Activated CD4-positive, alpha-beta memory T cell treated with anti-CD3 and anti-CD28 coated beads, Interleukin-2, amount 10 ng/mL, durations not matched to agents 7 days and 5 days (primary cell): ENCODE measurements around the gene RASGRF1. TPM values are rescaled to one million over a fixed set of nuclear protein-coding genes. Genes with fewer than 3 reads are reported as not detected.

Source experiments
- CTCF ChIA-PET: fragments of 350-600 bp; sonication (Branson Sonifier 250); formaldehyde crosslinking; loops from one replicate; lab custom pipeline; 2021; ENCODE audit warnings: antibody characterized with exemption, inconsistent platforms; lab: Charles Lee
- POLR2A ChIA-PET: fragments of 350-600 bp; sonication (Branson Sonifier 250); formaldehyde crosslinking; loops from one replicate; lab custom pipeline; 2021; ENCODE audit warnings: antibody characterized with exemption; lab: Charles Lee
- DNase-seq: peaks from one replicate; pipeline ENCODE4 v3.0.0-alpha.2; 2020
- H3K27ac Mint-ChIP-seq: one replicate; pipeline ENCODE4 v1.8.0; 2021; ENCODE audit warnings: mild to moderate bottlenecking, mixed read lengths
- H3K27me3 Mint-ChIP-seq: one replicate; pipeline ENCODE4 v1.8.0; 2021; ENCODE audit warnings: mixed read lengths
- H3K36me3 Mint-ChIP-seq: one replicate; pipeline ENCODE4 v1.8.0; 2021; ENCODE audit warnings: low read depth, mixed read lengths
- H3K4me1 Mint-ChIP-seq: one replicate; pipeline ENCODE4 v1.8.0; 2021; ENCODE audit warnings: mixed read lengths
- H3K4me3 Mint-ChIP-seq: one replicate; pipeline ENCODE4 v1.8.0; 2021; ENCODE audit warnings: mild to moderate bottlenecking, mixed read lengths
- H3K9me3 Mint-ChIP-seq: one replicate; pipeline ENCODE4 v1.8.0; 2021; ENCODE audit warnings: mixed read lengths
- total RNA-seq, 2 experiments: library from RNA; stranded (reverse); gene quantifications; one replicate each; pipeline ENCODE4 v1.2.3, GENCODE V29; 2021

Gene RASGRF1
- total RNA-seq, 2 experiments from 2014 or later: not detected

DNA sequence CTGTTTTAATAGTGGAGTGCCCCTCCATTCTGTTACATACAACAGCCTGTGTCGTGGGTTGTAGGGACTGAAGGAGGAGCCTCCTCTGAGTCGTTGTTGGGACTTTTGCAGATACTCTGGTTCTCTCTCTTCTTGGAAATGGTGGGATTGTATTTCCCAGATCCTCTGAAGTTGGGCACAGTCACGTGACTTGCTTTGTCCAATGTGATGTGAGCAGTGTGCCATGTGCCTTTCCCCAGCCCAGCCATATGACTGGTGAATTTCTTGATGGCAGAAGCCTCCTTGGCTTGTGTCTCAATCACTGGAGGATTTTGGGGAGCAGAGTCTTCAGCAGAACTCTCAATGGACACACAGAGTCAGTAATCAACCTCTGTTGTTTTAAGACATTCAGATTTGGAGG is 36.2 kb downstream of the RASGRF1 start:
- no peak overlapping the region for H3K4me3 Mint-ChIP-seq
- H3K27me3 Mint-ChIP-seq: peaks cover 7% of the 10 kb centered on the region
- ChIA-PET CTCF (no interaction called here), POLR2A (no interaction called here)
- no peaks in the 10 kb centered on the region for H3K36me3 Mint-ChIP-seq
- no peaks in the 10 kb centered on the region for H3K9me3 Mint-ChIP-seq
- H3K4me1 Mint-ChIP-seq: no peaks in the 10 kb centered on the region
- no peak overlapping the region for H3K27ac Mint-ChIP-seq
- no peak for DNase-seq

DNA sequence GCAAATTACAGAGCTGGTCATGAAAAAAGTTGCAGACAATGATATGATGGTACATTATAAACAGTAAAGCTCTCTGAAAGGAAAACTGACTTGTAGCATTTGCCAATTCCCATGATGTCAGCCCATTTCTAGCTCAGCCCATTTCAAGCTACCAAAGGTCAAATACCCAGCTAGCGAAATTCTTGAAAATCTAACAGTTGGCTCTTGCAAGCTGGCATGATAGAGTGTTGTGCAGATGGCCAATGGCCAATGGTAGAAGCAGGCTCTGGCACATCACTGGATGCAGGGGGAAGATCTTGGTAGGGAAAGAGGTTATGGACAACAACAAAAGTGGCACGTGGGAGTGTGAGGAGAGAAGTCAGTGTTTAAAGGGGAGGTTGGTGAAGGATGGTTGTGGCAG is 36.7 kb downstream of the RASGRF1 start:
- Mint-ChIP-seq H3K9me3 (no peaks in the 10 kb centered on the region), H3K4me3 (no peak overlapping the region), H3K4me1 (no peaks in the 10 kb centered on the region), H3K27me3 (peaks cover 7% of the 10 kb centered on the region), H3K27ac (no peak overlapping the region), H3K36me3 (no peaks in the 10 kb centered on the region)
- no peak for DNase-seq
- POLR2A ChIA-PET: no interaction called here
- CTCF ChIA-PET: no interaction called here

DNA sequence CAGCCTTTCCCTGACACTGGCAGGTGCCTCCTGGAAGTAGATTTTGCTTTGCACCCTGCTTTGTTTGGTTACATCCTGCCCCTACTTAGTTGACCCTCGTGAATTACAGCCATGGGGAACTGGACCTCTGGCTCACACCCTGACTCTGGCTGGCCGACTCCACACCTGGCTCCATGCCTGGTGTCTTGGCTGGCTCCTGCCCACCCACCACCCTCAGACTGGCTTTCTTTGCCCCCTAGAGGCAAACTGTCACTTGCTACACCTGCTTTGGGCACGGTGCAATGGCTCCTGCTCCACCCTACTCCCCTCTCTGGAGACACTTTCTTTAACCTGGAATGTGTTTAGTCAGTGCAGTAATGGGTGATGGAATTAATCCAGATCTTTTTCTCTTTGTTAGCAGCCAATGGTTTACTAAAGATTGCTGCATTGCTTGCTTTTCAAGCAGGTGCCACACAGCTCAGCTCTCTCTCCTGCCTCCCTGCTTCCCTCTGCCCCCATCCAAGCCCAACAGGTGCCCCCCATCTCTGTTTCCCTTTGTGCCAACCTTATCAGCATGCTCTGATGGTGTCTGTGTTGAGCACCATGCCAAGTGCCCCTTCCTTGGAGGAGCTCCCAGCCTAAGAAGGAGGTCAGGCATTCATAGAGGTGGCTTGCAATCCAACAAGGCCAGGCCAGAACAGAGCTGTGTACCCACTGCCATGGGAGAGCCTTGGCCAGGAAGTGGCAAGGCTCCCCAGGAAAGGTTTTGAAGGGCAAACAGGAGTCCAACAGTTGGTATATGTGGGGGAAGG is 38.4 kb downstream of the RASGRF1 start:
- POLR2A ChIA-PET: no interaction called here

DNA sequence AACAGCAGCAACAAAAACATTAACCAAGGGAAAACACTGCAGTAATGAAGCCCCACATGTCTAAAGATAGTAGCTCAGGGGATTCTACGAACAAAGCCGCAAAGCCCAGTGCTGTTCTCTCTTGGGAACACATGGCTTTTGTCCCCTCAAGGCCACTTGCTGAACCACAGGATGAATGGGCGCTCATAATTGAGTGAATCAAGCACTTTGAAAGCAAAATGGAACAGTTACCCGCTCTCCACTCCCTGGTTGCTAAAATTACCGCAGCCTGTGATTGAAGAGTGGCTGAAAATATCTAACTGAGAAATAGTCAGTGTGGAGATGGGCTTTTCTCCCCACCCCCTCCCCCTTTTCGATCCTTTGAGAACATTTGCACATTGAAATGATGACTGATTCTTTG is 39.6 kb downstream of the RASGRF1 start:
- POLR2A ChIA-PET: no interaction called here
- Mint-ChIP-seq H3K4me3 (no peak overlapping the region), H3K27ac (no peak overlapping the region), H3K27me3 (peaks cover 7% of the 10 kb centered on the region), H3K36me3 (no peaks in the 10 kb centered on the region), H3K9me3 (no peaks in the 10 kb centered on the region), H3K4me1 (no peaks in the 10 kb centered on the region)
- no peak for DNase-seq
- CTCF ChIA-PET: no interaction called here

More for the DNA sequence above, 38.4 kb downstream of the RASGRF1 start:
- CTCF ChIA-PET: no interaction called here
- H3K4me1 Mint-ChIP-seq: no peaks in the 10 kb centered on the region
- no peaks in the 10 kb centered on the region for H3K36me3 Mint-ChIP-seq
- peaks cover 7% of the 10 kb centered on the region for H3K27me3 Mint-ChIP-seq
- no peak overlapping the region for H3K4me3 Mint-ChIP-seq
- H3K9me3 Mint-ChIP-seq: no peaks in the 10 kb centered on the region
- H3K27ac Mint-ChIP-seq: no peak overlapping the region
- DNase-seq: no peak

DNA sequence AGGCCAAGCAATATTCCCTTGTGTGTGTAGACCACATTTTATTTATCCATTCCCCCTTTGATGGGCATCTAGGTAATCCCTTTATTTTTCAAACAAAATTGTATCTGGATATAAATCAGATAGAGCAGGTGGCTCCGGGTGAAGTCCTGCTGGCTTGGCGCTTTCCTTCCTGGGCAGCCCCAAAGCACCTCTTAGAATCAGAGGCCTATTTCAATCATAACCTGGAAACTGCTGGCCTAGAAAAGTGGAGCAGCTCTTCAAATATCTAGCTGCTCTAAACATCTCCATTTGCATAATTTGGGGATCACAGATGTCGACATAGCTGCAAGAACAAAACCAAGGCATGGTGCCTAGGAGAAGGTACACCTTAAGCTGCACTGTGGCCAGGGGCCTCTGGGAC is 40.2 kb downstream of the RASGRF1 start:
- Mint-ChIP-seq H3K27me3 (peaks cover 8% of the 10 kb centered on the region), H3K36me3 (no peaks in the 10 kb centered on the region), H3K4me3 (no peak overlapping the region), H3K27ac (no peak overlapping the region), H3K4me1 (no peaks in the 10 kb centered on the region), H3K9me3 (no peaks in the 10 kb centered on the region)
- CTCF ChIA-PET: no interaction called here
- DNase-seq: no peak
- POLR2A ChIA-PET: no interaction called here

DNA sequence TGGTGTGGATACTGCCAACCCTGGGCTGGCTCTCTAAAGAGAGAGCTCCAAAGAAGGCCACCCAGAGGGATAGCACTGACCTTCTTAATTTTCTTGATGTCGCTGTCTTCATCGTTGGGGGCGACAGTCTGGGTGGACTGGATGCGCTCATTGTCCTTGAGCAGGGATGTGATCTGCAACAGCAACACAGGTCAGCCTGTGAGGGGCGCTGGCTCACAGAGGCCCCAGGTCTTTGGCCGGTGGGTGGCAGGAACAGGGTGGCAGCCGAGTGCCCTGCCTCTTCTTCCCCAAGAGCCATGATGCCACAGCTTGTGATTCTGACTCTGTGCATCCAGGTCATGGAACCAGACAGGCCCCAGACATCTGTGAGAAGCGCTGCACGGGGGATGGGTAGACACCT is 41.2 kb downstream of the RASGRF1 start:
- no peak overlapping the region for H3K27ac Mint-ChIP-seq
- no peak for DNase-seq
- H3K27me3 Mint-ChIP-seq: peaks cover 8% of the 10 kb centered on the region
- H3K4me1 Mint-ChIP-seq: no peaks in the 10 kb centered on the region
- H3K4me3 Mint-ChIP-seq: no peak overlapping the region
- POLR2A ChIA-PET: no interaction called here
- H3K36me3 Mint-ChIP-seq: no peaks in the 10 kb centered on the region
- CTCF ChIA-PET: no interaction called here
- no peaks in the 10 kb centered on the region for H3K9me3 Mint-ChIP-seq

DNA sequence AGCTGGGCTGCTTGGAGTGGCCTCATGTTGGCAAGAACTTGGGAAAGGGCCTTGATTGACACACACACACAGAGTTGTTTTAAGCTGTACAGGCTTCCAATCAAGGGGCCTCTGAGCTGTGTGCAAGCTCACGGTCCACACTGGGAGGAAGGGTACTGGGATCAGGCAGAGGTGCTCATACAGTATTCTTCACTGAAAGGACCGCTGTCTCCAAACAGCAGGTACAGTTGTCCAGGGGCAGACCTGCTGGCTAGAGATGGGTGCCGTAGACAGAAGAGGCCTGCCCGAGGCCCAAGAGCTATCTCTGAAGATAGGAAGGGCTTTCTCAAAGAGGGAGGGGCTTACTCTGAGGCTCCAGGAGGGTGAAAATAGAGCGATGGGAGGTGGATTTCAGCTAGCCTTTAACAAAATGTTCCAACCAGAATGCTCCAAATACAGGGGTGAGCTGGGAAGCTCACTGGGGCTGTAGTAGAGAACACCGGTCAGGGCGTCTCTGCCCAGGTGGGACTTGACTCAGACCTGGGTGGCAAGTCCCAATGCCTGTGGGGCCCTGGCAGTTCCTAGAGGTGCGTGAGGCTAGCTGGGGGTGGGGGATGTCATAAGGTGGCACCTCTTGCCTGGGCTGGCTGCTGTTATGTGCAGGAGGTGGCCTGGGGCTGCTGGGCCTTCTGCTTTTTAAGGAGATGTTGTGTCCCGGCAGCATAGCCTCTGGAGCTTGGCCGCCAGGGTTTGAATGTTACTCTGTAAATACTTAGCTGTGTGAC is 42.7 kb downstream of the RASGRF1 start:
- H3K4me3 Mint-ChIP-seq: no peak overlapping the region
- ChIA-PET CTCF (interaction anchor here (1.0 to 1.1 kb wide), 2 partner anchors 19 to 136 kb away, joined by 3 to 4 read pairs; no protein-coding TSS in a partner anchor), POLR2A (no interaction called here)
- no peak for DNase-seq
- no peak overlapping the region for H3K27ac Mint-ChIP-seq
- H3K36me3 Mint-ChIP-seq: no peaks in the 10 kb centered on the region
- peaks cover 2% of the 10 kb centered on the region for H3K9me3 Mint-ChIP-seq
- H3K4me1 Mint-ChIP-seq: no peaks in the 10 kb centered on the region
- H3K27me3 Mint-ChIP-seq: peaks cover 14% of the 10 kb centered on the region

DNA sequence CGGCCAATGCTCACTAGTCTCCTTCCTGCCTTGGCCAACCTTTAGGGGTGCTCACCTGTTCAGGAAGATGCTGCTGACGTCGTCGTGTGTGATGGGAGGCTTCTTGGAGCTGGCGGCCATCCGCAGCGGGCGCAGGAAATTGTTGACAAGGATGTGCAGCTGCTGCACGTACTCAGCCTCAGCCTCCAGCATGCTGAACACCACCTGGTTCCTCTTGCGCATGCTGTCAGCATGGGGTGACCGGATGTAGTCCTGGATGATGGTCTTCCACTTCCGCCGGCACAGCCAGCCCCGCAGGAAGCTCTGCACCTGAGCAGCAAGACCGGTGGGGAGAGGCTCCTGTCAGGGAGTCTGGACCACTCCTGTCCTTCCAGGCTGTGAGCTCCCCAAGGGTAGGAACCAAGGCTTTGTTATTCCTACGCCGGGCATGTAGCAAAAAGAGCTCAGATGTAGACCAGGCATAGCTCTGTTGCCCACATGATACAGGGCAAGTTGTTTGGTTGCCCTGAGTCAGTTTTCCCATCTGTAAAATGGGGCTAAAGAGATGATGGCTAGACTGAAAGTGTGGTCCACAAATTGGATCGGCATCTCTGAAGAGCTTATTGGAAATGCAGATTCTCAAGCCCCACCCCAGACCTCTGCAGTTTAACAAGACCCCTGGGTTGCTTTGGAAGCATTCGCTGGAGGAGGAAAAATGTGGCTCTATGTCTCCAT is 43.7 kb downstream of the RASGRF1 start:
- no peaks in the 10 kb centered on the region for H3K36me3 Mint-ChIP-seq
- peaks cover 2% of the 10 kb centered on the region for H3K9me3 Mint-ChIP-seq
- peaks cover 14% of the 10 kb centered on the region for H3K27me3 Mint-ChIP-seq
- CTCF ChIA-PET: no interaction called here
- no peak overlapping the region for H3K4me3 Mint-ChIP-seq
- no peak overlapping the region for H3K27ac Mint-ChIP-seq
- no peak for DNase-seq
- POLR2A ChIA-PET: no interaction called here
- H3K4me1 Mint-ChIP-seq: no peaks in the 10 kb centered on the region

DNA sequence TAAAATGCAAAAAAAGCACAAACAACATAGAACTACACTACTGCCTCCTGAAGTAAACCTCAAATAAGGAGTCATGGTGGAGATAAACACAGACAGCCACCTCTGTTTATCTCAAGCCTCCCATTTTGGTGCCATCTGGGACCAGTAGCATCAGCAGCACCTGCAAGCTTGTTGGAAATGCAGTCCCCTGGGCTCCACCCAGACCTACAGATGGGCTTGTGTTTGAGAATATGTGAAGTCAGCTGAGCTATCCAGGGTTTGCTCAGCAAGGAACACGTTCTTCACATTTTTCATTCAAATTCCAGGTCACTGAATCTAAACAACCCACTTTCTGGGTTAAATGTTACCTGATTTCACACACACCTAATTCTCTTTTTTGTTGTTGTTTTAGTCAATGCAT is 45.5 kb downstream of the RASGRF1 start:
- no peaks in the 10 kb centered on the region for H3K36me3 Mint-ChIP-seq

DNA sequence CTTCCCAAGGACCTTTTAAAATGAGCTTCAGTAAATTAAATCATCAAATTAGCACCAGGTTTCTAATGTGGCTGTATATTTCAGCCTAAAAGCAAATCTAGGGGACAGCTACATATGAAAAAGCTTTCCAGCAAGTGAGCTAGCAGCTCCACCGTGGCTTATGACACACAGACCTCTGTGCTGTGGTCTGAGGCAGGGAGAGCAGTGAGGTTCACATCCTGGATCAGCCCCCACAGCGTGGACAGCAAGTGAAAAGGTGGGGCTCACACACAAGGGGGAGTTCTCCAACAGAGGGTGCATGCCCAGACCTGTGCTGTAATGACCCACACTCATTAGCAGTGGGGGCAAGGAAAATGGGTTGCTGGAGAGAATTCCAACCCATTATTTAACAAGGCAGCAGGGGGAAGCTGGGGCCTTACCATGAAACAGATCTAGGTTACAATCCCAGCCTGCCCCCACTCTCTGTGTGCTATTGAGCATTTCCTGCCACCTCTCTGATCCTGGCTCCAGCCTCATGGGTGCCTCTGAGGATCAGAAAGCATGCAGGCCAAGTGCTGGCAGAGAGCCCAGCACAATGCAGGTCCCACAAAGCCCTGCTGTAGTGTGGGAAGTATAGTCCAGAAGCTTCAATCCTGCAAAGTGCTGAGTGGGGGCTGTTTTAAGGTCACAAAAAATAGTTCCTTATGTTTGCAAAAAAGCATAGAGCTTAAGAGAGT is 48.2 kb downstream of the RASGRF1 start:
- Mint-ChIP-seq H3K9me3 (peaks cover 2% of the 10 kb centered on the region), H3K4me1 (no peaks in the 10 kb centered on the region), H3K36me3 (no peaks in the 10 kb centered on the region), H3K27me3 (peaks cover 21% of the 10 kb centered on the region), H3K4me3 (no peak overlapping the region), H3K27ac (no peak overlapping the region)
- ChIA-PET CTCF (interaction anchor here (0.8 kb wide), 1 partner anchor 14 kb away, joined by 3 read pairs; no protein-coding TSS in a partner anchor), POLR2A (no interaction called here)
- no peak for DNase-seq

More for the DNA sequence above, 45.5 kb downstream of the RASGRF1 start:
- H3K9me3 Mint-ChIP-seq: peaks cover 2% of the 10 kb centered on the region
- no peaks in the 10 kb centered on the region for H3K4me1 Mint-ChIP-seq
- no peak overlapping the region for H3K27ac Mint-ChIP-seq
- H3K27me3 Mint-ChIP-seq: peaks cover 17% of the 10 kb centered on the region
- no peak overlapping the region for H3K4me3 Mint-ChIP-seq
- POLR2A ChIA-PET: no interaction called here
- CTCF ChIA-PET: interaction anchor here (1.4 kb wide), 1 partner anchor 139 kb away, joined by 4 read pairs; no protein-coding TSS in a partner anchor
- no peak for DNase-seq

DNA sequence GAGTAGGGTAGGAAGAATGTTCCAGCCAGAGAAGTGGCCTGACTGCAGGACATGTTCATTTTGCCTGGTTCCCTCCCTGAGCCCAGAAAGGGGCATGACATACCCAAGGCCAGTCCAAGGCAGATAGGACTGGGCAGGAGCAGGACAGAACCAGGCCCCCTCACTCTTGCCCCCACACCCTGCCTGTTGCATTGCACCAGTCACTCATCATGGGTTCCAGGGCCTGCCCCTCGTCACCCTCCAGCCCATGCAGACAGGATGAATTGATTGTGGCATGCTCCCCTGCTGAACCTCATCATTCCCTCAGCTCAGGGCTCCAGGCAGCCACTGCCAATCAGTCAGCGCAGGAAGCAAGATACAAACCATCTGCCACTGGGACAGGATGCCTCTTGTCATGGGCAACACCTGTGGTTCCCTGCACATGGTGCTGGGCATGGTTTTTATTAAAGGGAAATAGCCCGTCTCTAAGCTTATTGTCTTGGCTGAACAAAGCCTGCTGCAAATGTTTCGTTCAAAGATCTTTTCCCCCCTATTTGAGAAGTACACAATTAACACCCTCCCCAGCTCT is 48.9 kb downstream of the RASGRF1 start:
- Mint-ChIP-seq H3K36me3 (no peaks in the 10 kb centered on the region), H3K4me3 (no peak overlapping the region), H3K27me3 (peaks cover 25% of the 10 kb centered on the region), H3K27ac (no peak overlapping the region), H3K4me1 (no peaks in the 10 kb centered on the region), H3K9me3 (peaks cover 2% of the 10 kb centered on the region)
- ChIA-PET POLR2A (no interaction called here), CTCF (interaction anchor here (0.8 kb wide), 1 partner anchor 13 kb away, joined by 3 read pairs; no protein-coding TSS in a partner anchor)
- DNase-seq: no peak

DNA sequence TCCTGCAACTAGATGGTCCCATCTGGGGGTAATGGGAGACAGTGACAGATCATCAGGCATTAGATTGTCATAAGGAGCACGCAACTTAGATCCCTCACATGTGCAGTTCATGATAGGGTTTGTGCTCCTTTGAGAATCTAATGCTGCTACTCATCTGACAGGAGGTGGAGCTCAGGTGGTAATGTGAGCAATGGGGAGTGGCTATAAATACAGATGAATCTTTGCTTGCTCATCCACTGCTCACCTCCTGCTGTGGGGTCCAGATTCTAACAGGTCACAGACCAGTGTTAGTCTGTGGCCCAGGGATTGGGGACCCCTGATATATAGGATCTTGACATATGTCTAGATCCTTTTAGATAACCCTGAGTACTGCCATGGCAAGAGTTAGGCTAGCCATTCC is 52.7 kb downstream of the RASGRF1 start:
- no peak overlapping the region for H3K4me3 Mint-ChIP-seq
- DNase-seq: no peak
- CTCF ChIA-PET: no interaction called here
- POLR2A ChIA-PET: no interaction called here
- no peak overlapping the region for H3K27ac Mint-ChIP-seq
- no peaks in the 10 kb centered on the region for H3K9me3 Mint-ChIP-seq
- H3K27me3 Mint-ChIP-seq: peaks cover 31% of the 10 kb centered on the region
- H3K4me1 Mint-ChIP-seq: no peaks in the 10 kb centered on the region
- no peaks in the 10 kb centered on the region for H3K36me3 Mint-ChIP-seq
